GM12873 (cell line): ENCODE data around the gene GHRL.

Experiments
- TF ChIP-seq, protein P1 (sequence below): IDR thresholded peaks from 2 replicates; pipeline ENCODE4 v1.5.1; 2012; ENCODE audit warnings: low read depth, mild to moderate bottlenecking, moderate library complexity, low read length, control low read depth; ENCODE audit not compliant: insufficient read depth; ENCODE audit errors: missing control alignments

The GHRL gene

DNA sequence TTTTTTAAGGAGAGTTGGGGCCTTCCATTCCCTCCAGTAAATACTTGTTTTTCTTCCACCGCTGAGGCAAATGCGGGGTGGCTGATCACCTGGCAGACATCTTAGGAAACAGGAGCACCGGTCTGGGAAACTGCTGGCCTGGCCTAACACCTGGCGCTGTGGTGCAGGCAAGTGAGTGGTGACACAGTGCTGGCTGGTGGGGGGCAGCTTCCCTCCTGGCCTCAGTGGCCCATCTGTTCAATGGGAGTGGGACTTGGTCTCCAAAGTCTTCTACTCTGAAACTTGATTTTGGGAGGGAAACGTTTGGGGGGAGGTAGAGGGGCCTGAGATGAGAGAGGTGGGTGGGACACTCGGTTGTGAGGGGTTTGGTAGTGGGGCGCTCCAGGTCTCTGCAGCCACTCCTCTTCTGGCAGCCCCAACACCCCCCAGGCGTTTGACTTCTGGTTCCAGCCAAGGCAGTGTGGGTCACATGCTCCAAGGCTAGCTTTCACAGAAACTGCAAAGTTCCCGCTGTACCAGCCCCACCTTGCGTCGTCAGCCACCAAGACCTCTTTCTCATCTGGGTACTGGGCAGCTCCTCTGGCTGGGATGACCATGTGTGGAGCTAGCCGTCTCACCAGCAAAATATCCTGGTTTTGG is 4.7 kb downstream of the GHRL start:
- TF ChIP-seq, protein P1, sequence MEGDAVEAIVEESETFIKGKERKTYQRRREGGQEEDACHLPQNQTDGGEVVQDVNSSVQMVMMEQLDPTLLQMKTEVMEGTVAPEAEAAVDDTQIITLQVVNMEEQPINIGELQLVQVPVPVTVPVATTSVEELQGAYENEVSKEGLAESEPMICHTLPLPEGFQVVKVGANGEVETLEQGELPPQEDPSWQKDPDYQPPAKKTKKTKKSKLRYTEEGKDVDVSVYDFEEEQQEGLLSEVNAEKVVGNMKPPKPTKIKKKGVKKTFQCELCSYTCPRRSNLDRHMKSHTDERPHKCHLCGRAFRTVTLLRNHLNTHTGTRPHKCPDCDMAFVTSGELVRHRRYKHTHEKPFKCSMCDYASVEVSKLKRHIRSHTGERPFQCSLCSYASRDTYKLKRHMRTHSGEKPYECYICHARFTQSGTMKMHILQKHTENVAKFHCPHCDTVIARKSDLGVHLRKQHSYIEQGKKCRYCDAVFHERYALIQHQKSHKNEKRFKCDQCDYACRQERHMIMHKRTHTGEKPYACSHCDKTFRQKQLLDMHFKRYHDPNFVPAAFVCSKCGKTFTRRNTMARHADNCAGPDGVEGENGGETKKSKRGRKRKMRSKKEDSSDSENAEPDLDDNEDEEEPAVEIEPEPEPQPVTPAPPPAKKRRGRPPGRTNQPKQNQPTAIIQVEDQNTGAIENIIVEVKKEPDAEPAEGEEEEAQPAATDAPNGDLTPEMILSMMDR = no peak

DNA sequence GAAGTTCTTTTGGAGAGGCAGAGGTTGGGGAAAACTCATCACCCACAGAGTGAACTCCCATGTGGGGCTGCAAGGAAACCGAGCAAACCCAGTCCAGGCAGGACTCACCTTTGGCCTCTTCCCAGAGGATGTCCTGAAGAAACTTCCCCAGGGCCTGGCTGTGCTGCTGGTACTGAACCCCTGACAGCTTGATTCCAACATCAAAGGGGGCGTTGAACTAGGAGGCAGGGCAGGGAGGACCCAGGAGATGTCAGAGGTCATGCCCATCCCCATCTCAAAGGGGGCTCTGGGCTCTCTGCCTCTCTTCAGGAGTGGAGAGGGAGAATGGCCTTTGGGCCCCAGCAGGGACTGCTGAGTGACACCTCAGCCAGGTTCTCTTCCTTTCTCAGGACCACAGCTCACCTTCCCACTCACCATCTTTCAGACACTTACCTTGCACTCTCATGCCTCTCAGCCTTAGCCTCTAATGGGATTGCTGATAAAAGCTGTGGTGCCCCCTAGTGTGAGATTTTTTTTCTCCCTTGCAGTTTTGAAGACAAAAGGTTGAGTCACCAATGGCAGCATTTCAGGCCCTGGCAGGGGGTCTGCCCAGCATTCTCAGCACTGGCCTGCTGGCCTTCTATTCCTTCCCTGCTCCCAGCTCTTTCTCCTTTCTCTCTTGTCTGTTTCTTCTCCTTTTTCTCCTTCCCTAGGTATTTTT is 6.0 kb downstream of the GHRL start:
- TF ChIP-seq, protein P1 = no peak

DNA sequence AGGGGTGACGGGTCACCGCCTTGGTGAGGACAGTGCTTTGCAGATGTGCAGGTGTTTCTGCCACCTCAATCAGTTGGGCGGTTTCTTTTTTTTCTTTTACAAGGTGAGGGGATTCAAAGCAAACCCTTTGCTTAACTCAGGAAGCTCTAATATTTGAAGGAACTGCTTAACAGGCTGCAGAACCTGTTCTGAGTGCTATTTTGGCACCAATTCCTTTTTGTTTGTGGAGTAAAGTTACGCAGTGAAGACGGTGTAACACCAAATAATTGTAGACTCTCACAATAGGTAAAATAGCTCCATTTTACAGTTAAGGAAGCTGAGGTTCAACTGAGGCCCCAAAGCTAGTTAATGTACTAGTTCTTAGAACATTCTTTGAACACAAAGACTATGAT is 6.6 kb downstream of the GHRL start:
- TF ChIP-seq, protein P1 = no peak

DNA sequence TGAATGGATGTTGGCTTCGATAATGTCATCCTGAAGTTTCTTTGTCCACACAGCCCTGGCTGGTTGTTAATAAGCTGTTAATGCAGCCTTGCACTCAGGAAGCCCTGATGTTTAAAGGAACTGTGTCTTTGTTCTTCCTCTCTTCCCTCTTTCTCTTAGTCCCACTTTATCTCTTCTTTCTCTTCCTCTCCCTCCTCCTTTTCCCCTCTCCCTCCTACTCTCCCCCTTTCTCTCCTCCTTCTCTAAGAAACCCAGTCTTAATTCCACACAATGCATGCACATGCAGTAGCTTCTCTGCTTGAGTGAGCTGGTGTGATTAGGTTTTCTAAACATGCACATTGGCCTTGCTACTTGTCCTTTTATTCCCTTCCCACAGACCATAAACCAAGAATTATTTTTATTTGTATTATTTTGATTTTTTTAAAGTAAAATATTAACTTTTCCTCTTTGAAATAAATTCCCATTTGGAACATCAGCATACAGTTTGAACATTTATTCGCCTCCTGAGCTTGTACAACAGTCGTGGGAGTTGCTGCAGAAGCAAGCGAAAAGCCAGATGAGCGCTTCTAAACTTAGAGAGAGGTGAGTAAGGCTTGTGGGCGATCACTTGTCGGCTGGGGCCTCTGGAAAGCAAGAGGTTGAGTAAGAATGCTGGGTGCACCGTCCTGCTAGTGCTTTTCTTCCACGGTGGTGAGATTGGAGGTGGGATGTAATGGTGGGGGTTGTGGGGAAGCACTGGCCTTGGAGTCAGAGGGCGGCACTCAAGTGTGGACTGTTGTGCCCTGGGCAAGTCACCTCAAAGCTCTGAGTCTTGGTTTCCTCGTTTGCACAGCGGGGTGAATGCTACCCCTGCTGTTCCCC is 7.2 kb downstream of the GHRL start:
- TF ChIP-seq, protein P1 = no peak

DNA sequence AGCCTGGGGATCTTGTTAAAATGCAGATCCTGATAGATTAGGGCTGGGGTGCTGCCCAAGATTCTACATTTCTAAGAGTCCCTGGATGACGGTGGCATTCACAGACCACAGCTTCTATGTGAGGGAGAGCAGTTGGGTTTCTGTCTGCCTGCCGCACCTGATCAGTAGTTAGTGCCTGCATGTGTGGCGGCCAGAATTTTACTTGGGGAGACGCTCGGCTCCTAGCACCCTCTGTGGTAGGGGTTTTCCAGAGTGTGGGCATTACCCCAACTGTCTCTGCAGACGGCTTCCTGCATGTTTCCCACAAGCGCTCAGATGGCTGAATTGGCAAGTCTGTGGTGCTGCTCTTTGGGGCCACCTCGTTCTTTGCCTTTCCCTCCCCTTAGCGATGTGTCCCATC is 8.3 kb downstream of the GHRL start:
- TF ChIP-seq, protein P1 = no peak

DNA sequence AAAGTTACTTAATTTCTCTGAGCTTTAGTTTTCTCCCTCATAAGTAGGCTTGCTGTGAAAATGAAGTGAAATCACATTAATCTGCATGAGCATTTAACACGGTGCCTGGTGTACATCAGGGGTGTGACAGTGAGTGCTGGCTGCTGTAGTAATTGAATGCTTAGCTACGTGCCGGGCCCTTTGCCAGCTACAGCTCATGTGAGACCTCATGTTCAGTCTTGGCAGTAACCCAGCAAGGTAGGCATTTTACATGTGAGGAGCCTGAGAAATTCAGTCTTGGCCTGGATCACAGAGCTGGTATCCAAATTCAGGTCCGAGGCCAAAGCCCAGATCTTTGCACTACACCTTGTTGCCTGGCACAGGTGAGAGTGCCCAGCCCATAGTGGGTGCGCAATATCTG is 9.1 kb downstream of the GHRL start:
- TF ChIP-seq, protein P1 = no peak

DNA sequence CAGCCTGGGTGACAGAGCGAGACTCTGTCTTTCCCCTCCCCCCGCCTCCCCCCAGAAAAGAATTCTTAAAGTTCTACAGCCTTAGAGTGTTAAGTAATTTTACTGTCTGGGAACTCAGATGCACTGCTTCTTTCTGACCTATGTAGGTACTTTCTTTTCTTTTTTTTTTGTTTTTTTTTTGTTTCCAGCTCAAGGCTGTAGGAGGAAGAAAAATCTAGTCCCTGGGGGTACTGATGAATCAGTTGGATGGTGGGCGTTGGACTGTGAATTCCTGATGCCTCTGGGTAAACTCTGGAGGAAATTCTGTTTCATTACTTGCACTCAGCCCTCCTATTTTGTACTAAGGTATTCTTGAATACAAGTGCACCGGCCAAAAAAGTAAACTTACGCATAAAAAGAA is 10.8 kb downstream of the GHRL start:
- TF ChIP-seq, protein P1 = no peak
